Measurements from ENCODE around the gene APLP1. TPM values are rescaled to one million over a fixed set of nuclear protein-coding genes. Genes with fewer than 3 reads are reported as not detected.

The APLP1 gene
- total RNA-seq, 1 experiment from 2014 or later, result 36.9 TPM

- Histone ChIP-seq H2BK15ac (ENCODE audit: low read depth, low read length) (no peak overlapping the region), H3K23ac (ENCODE audit: insufficient read length, low read depth, low read length) (no peak overlapping the region), H4K91ac (ENCODE audit: insufficient read length, low read depth, low read length) (no peak overlapping the region), H3K9me3 (ENCODE audit: control insufficient read depth, low read depth, low read length) (no peaks in the 10 kb centered on the region), H3K23me2 (ENCODE audit: insufficient read length, low read depth, low read length, poor library complexity, severe bottlenecking) (no peaks in the 10 kb centered on the region), H3K79me1 (ENCODE audit: insufficient read depth, low read depth, low read length, poor library complexity, severe bottlenecking) (no peaks in the 10 kb centered on the region), H2BK20ac (ENCODE audit: low read depth, low read length, poor library complexity, severe bottlenecking) (no peak overlapping the region), H3K56ac (ENCODE audit: insufficient read length, low read depth, low read length) (no peak overlapping the region), H2BK12ac (ENCODE audit: insufficient read length, low read depth, low read length) (no peak overlapping the region), H2AK5ac (ENCODE audit: insufficient read length, low read length) (no peak overlapping the region), H3T11ph (ENCODE audit: low read length) (no peak overlapping the region), H2AFZ (ENCODE audit: low read length) (no peak overlapping the region), H3K4me2 (ENCODE audit: insufficient read depth, insufficient read length, low read length) (no peak overlapping the region), H3K4ac (ENCODE audit: low read depth, low read length) (no peak overlapping the region), H3K14ac (ENCODE audit: insufficient read depth, low read length) (no peak overlapping the region), H3K79me2 (ENCODE audit: insufficient read depth, low read length) (no peaks in the 10 kb centered on the region), H4K8ac (replicated peaks; ENCODE audit: insufficient read length, low read depth, low read length) (no peak overlapping the region), H3K9ac (ENCODE audit: extremely low read depth, insufficient read length, low read length) (no peak overlapping the region), H3K18ac (ENCODE audit: insufficient read length, low read depth, low read length) (no peak overlapping the region), H3K27me3 (ENCODE audit: insufficient read depth, low read length) (no peaks in the 10 kb centered on the region; the same call in 1 of the 2 replicates), H2BK120ac (ENCODE audit: low read depth, low read length, poor library complexity, severe bottlenecking) (no peak overlapping the region), H4K20me1 (ENCODE audit: control insufficient read depth, insufficient read depth, insufficient read length) (no peaks in the 10 kb centered on the region), H3K27ac (ENCODE audit: insufficient read length, low read depth, low read length) (no peak overlapping the region), H2BK5ac (ENCODE audit: insufficient read length, low read length) (no peak overlapping the region), H4K5ac (ENCODE audit: insufficient read length, low read depth, low read length) (no peak overlapping the region), H3K4me1 (ENCODE audit: insufficient read depth, low read length) (peaks cover 3% of the 10 kb centered on the region; the same call in 1 of the 2 replicates)
- Mint-ChIP-seq H3K4me1 (peaks cover 6 to 8% of the 10 kb centered on the region in 2 experiments), H3K4me3 (no peak overlapping the region), H3K9me3 (no peaks in the 10 kb centered on the region; a peak in 1 of 5 replicates), H3K36me3 (ENCODE audit: insufficient read depth in 1 of 3, low read depth in 3 of 3) (no peaks in the 10 kb centered on the region), H3K27me3 (ENCODE audit: low read depth) (peaks cover 23% of the 10 kb centered on the region), H3K27ac (no peak overlapping the region)
- no peak for DNase-seq
- TF ChIP-seq CTCF (conservative IDR thresholded peaks at IDR 0.05), result no peak
- no CpG with 5 or more reads among the region's 5 CpGs for WGBS (ENCODE audit: extremely low coverage, insufficient read length, low lambda C conversion rate)
Observed at GRCh38 chr19:35824150-35824549, 44.2 kb upstream of the APLP1 start.
